H1 (cell line): ENCODE results near the gene NLRP7. TPM values are rescaled to one million over a fixed set of nuclear protein-coding genes. Genes with fewer than 3 reads are reported as not detected.

ENCODE experiments used
- CTCF ChIA-PET: fragments of 300-600 bp; sonication (Branson Sonifier 250); formaldehyde crosslinking; loops from one replicate; lab custom pipeline; 2021; ENCODE audit not compliant: partially characterized antibody; lab: Charles Lee
- POLR2A ChIA-PET: fragments of 300-600 bp; sonication (Branson Sonifier 250); formaldehyde crosslinking; loops from one replicate; lab custom pipeline; 2021; ENCODE audit warnings: inconsistent platforms; ENCODE audit not compliant: partially characterized antibody; lab: Charles Lee
- DNase-seq, 2 experiments: peaks; one replicate each; pipeline versions ENCODE4 v3.0.0 to v3.0.0-alpha.2; 2010 to 2022; ENCODE audit warnings: low spot score in 2 of 2, low read depth in 1 of 2, mixed read lengths in 1 of 2
- FAIRE-seq: peaks from 2 replicates; lab custom pipeline; 2011; peaks lifted over from hg19 to GRCh38; lab: Jason Lieb, UNC
- H2AFZ ChIP-seq: 2 replicates; pipeline ENCODE4 v1.8.1; 2012; ENCODE audit warnings: low read length, inconsistent platforms
- H2AK5ac ChIP-seq: 2 replicates; pipeline ENCODE4 v1.6.1; 2013; ENCODE audit warnings: low read depth, low read length
- H2BK120ac ChIP-seq: replicated peaks from 2 replicates; pipeline ENCODE3; 2013; ENCODE audit warnings: low read depth, low read length, inconsistent platforms
- H2BK12ac ChIP-seq: 2 replicates; pipeline ENCODE4 v1.6.1; 2013; ENCODE audit warnings: low read depth, low read length
- H2BK15ac ChIP-seq: 2 replicates; pipeline ENCODE4 v1.6.1; 2013; ENCODE audit warnings: low read length
- H2BK20ac ChIP-seq: 2 replicates; pipeline ENCODE4 v1.6.1; 2013; ENCODE audit warnings: low read length
- H2BK5ac ChIP-seq: 2 replicates; pipeline ENCODE4 v1.6.1; 2013; ENCODE audit warnings: low read depth, low read length
- H3K14ac ChIP-seq: 2 replicates; pipeline ENCODE4 v1.6.1; 2013; ENCODE audit warnings: inconsistent platforms; ENCODE audit not compliant: insufficient read length
- H3K18ac ChIP-seq: 2 replicates; pipeline ENCODE4 v1.6.1; 2013; ENCODE audit warnings: low read length; ENCODE audit errors: extremely low read depth
- H3K23ac ChIP-seq: 2 replicates; pipeline ENCODE4 v1.6.1; 2013; ENCODE audit warnings: inconsistent platforms; ENCODE audit not compliant: insufficient read length
- H3K23me2 ChIP-seq: 2 replicates; pipeline ENCODE4 v1.6.1; 2013; ENCODE audit warnings: low read depth, low read length
- H3K27ac ChIP-seq: 2 replicates; pipeline ENCODE4 v1.6.1; 2011; ENCODE audit warnings: low read depth, low read length, inconsistent platforms
- H3K27me3 ChIP-seq, 4 experiments: replicated peaks in 1 of 4; 1 replicate in 1 of 4; 2 replicates in 3 of 4; pipeline versions ENCODE4 v1.6.1 to v1.8.1; 2011 to 2013; ENCODE audit warnings: low read length in 3 of 4, mild to moderate bottlenecking in 3 of 4, inconsistent platforms in 2 of 4, mixed read lengths in 2 of 4, moderate library complexity in 1 of 4; ENCODE audit not compliant: control insufficient read depth in 3 of 4, insufficient read depth in 3 of 4; ENCODE audit errors: extremely low read depth in 1 of 4
- H3K36me3 ChIP-seq, 4 experiments: 2 replicates each; pipeline versions ENCODE4 v1.6.1 to v1.8.1; 2011 to 2013; ENCODE audit warnings: mild to moderate bottlenecking in 4 of 4, low read length in 3 of 4, moderate library complexity in 2 of 4, control low read depth in 1 of 4, inconsistent platforms in 1 of 4; ENCODE audit not compliant: insufficient read depth in 4 of 4, control insufficient read depth in 2 of 4
- H3K4ac ChIP-seq: replicated peaks from 2 replicates; pipeline ENCODE3; 2013; ENCODE audit warnings: low read length, low read depth, mixed read lengths, inconsistent platforms; ENCODE audit not compliant: insufficient read length
- H3K4me1 ChIP-seq, 4 experiments: replicated peaks in 1 of 4; 1 replicate in 1 of 4; 2 replicates in 3 of 4; pipeline versions ENCODE4 v1.6.1 to v1.8.1; 2011 to 2013; ENCODE audit warnings: low read length in 3 of 4, inconsistent platforms in 2 of 4, mixed read lengths in 1 of 4; ENCODE audit not compliant: insufficient read depth in 4 of 4, control insufficient read depth in 3 of 4
- H3K4me2 ChIP-seq, 2 experiments: 2 replicates each; pipeline versions ENCODE4 v1.6.1 to v1.8.1; 2011 to 2013; ENCODE audit warnings: low read depth in 2 of 2, low read length in 2 of 2, control low read depth in 1 of 2, inconsistent platforms in 1 of 2, mild to moderate bottlenecking in 1 of 2; ENCODE audit not compliant: insufficient read depth in 1 of 2
- H3K4me3 ChIP-seq, 4 experiments: fragments of 200-600, 300-600 bp in 1 of 4; sonication (generic), shearing (Covaris generic), sonication (Bioruptor Twin) in 1 of 4; 2 replicates each; pipeline versions ENCODE4 v1.5.1 to v1.8.1; 2011 to 2016; ENCODE audit warnings: low read length in 4 of 4, low read depth in 3 of 4, control low read depth in 2 of 4, inconsistent platforms in 2 of 4, mild to moderate bottlenecking in 2 of 4, mixed read lengths in 1 of 4, moderate library complexity in 1 of 4; ENCODE audit not compliant: insufficient read depth in 2 of 4; ENCODE audit errors: extremely low read depth in 1 of 4
- H3K56ac ChIP-seq: replicated peaks from 2 replicates; pipeline ENCODE3; 2013; ENCODE audit warnings: low read depth, mild to moderate bottlenecking, mixed read lengths, low read length, inconsistent platforms; ENCODE audit not compliant: insufficient read length
- H3K79me1 ChIP-seq: 2 replicates; pipeline ENCODE4 v1.6.1; 2013; ENCODE audit warnings: low read depth, low read length, control low read depth
- H3K79me2 ChIP-seq, 2 experiments: 2 replicates each; pipeline versions ENCODE4 v1.6.1 to v1.8.1; 2012 to 2013; ENCODE audit warnings: low read length in 2 of 2, mild to moderate bottlenecking in 2 of 2, inconsistent platforms in 1 of 2; ENCODE audit not compliant: insufficient read depth in 2 of 2, control insufficient read depth in 1 of 2
- H3K9ac ChIP-seq, 4 experiments: replicated peaks in 1 of 4; 1 replicate in 1 of 4; 2 replicates in 3 of 4; pipeline versions ENCODE4 v1.6.1 to v1.8.1; 2011 to 2013; ENCODE audit warnings: low read depth in 3 of 4, low read length in 3 of 4, control low read depth in 2 of 4, mild to moderate bottlenecking in 2 of 4, moderate library complexity in 2 of 4, inconsistent platforms in 1 of 4; ENCODE audit errors: extremely low read depth in 1 of 4
- H3K9me3 ChIP-seq, 2 experiments: 2 replicates each; pipeline versions ENCODE4 v1.6.1 to v1.8.1; 2012 to 2013; ENCODE audit warnings: mild to moderate bottlenecking in 2 of 2, moderate library complexity in 2 of 2, control low read depth in 1 of 2, inconsistent platforms in 1 of 2, low read depth in 1 of 2, low read length in 1 of 2, mixed read lengths in 1 of 2; ENCODE audit not compliant: insufficient read depth in 2 of 2
- H4K20me1 ChIP-seq, 2 experiments: replicated peaks in 1 of 2; 2 replicates each; pipeline versions ENCODE3 to v1.8.1; 2011 to 2013; ENCODE audit warnings: inconsistent platforms in 2 of 2, low read length in 2 of 2, mild to moderate bottlenecking in 1 of 2; ENCODE audit not compliant: insufficient read depth in 2 of 2, control insufficient read depth in 1 of 2
- H4K5ac ChIP-seq: 2 replicates; pipeline ENCODE4 v1.6.1; 2013; ENCODE audit warnings: low read length, low read depth, mixed read lengths, inconsistent platforms; ENCODE audit not compliant: insufficient read length
- H4K8ac ChIP-seq: 2 replicates; pipeline ENCODE4 v1.8.0; 2013; ENCODE audit warnings: mild to moderate bottlenecking, moderate library complexity, low read length, inconsistent platforms; ENCODE audit not compliant: insufficient read depth; ENCODE audit errors: extremely low read depth
- H4K91ac ChIP-seq: replicated peaks from 2 replicates; pipeline ENCODE3; 2013; ENCODE audit warnings: low read length, mixed read lengths, inconsistent platforms; ENCODE audit not compliant: insufficient read length
- BRCA1 ChIP-seq: IDR thresholded peaks from 2 replicates; pipeline ENCODE4 v1.6.1; 2012; ENCODE audit warnings: low read depth, low read length, improper control_type of control experiment
- EZH2 ChIP-seq: fragments of 200-600 bp; sonication (generic); IDR thresholded peaks from 2 replicates; pipeline ENCODE4 v1.7.1; 2012; ENCODE audit warnings: low read depth, mild to moderate bottlenecking, moderate library complexity, low read length, inconsistent platforms; ENCODE audit not compliant: severe bottlenecking
- GTF2F1 ChIP-seq: IDR thresholded peaks from 2 replicates; pipeline ENCODE4 v1.6.1; 2012; ENCODE audit warnings: low read depth, low read length, improper control_type of control experiment, borderline replicate concordance
- KDM5A ChIP-seq: fragments of 200-600 bp; IDR thresholded peaks from 2 replicates; pipeline ENCODE4 v1.7.1; 2012; ENCODE audit warnings: mild to moderate bottlenecking, low read length, inconsistent platforms, mixed read lengths
- SIRT6 ChIP-seq: IDR thresholded peaks from one replicate; pipeline ENCODE4 v1.7.1; 2012; ENCODE audit warnings: low read length, inconsistent platforms
- SP2 ChIP-seq: IDR thresholded peaks from 2 replicates; pipeline ENCODE4 v1.6.1; 2012; ENCODE audit warnings: mild to moderate bottlenecking, low read length, inconsistent platforms
- TAF7 ChIP-seq: optimal IDR thresholded peaks from 2 replicates; pipeline ENCODE3; 2011; ENCODE audit warnings: low read depth, mild to moderate bottlenecking, inconsistent platforms, low read length, moderate library complexity, borderline replicate concordance
- TEAD4 ChIP-seq: IDR thresholded peaks from 2 replicates; pipeline ENCODE4 v1.6.1; 2012; ENCODE audit warnings: low read depth, low read length, inconsistent platforms, mixed read lengths
- WGBS, 2 experiments: shearing (Covaris generic) in 1 of 2; methylation state at CpG; one replicate each; pipeline versions ENCODE4 v1.1.6 to v1.1.7; 2013 to 2015; ENCODE audit warnings: low lambda C conversion rate in 2 of 2, mixed read lengths in 2 of 2, inconsistent platforms in 1 of 2, low coverage in 1 of 2, missing lambda C conversion rate in 1 of 2; ENCODE audit not compliant: insufficient replicate concordance in 2 of 2, insufficient coverage in 1 of 2, insufficient read length in 1 of 2; ENCODE audit errors: extremely low coverage in 1 of 2, missing lambda C conversion rate in 1 of 2; 5-methylcytosine and 5-hydroxymethylcytosine counted together
- polyA plus RNA-seq, 7 experiments: library from polyadenylated mRNA; depleted of rRNA in 3 of 7; stranded (reverse) in 5 of 7; unstranded in 2 of 7; fragments of >200 nt in 5 of 7; fragments of 200-250 nt in 2 of 7; gene quantifications; 1 replicate in 5 of 7; 2 replicates in 1 of 7; 4 replicates in 1 of 7; pipeline versions ENCODE4 v1.2.1 to v1.2.3, GENCODE V29; 2011 to 2013; ENCODE audit warnings: missing spikeins in 2 of 7, mixed read lengths in 2 of 7
- total RNA-seq: library from RNA; stranded (reverse); fragmentation: NEBNext Ultra II Directional; extraction: Animal tissue kit (Norgen Biotek cat#: 25700); gene quantifications from 2 replicates; pipeline ENCODE4 v1.2.1, GENCODE V29; 2021

Gene NLRP7
- total and polyA plus RNA-seq, 2 of the 8 experiments (the other 6 are each of a cell fraction or from before 2014, with no cell fraction given), result 0.91 to 1.2 TPM

DNA sequence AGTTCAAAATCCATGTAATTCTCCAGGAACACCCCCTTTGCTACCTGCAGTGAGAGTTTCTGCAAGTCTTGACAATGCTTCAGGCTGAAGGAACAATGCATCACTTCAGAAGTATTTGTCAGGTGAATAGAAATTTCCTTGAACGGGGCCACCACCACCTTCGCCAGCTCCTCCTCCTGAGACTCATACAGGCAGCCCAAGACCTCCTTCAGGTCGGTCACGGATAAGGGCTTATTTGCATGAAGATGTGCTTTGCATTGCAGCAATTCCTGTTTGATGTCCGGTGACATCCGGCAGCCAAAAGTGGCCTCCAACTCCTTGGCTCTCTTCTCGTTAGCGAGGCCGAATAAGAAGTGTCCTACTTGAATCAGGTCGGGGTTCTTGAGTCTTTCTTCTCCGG, 8.4 kb downstream of the NLRP7 start:
- WGBS, 2 experiments, result 95% methylated on average over 11 of the region's 11 CpGs; no CpG with 5 or more reads in 1 of the 2 experiments
- TF ChIP-seq TEAD4, result no peak
- TF ChIP-seq EZH2, result no peak
- TF ChIP-seq KDM5A, result no peak
- TF ChIP-seq GTF2F1, result no peak
- no peak for TF ChIP-seq SIRT6
- TF ChIP-seq TAF7, result no peak
- no peak for TF ChIP-seq BRCA1
- TF ChIP-seq SP2, result no peak

More for the DNA sequence above, 8.4 kb downstream of the NLRP7 start:
- no peak overlapping the region for H3K18ac ChIP-seq
- H4K5ac ChIP-seq, result no peak overlapping the region
- H2BK120ac ChIP-seq, result no peak overlapping the region
- no peaks in the 10 kb centered on the region for H3K9me3 ChIP-seq
- H2BK20ac ChIP-seq, result no peak overlapping the region
- no peak overlapping the region for H2BK15ac ChIP-seq
- no peak overlapping the region for H3K23ac ChIP-seq
- no peaks in the 10 kb centered on the region for H3K36me3 ChIP-seq
- H4K8ac ChIP-seq, result no peak overlapping the region
- H3K79me1 ChIP-seq, result no peaks in the 10 kb centered on the region
- H3K4ac ChIP-seq, result no peak overlapping the region
- H2BK5ac ChIP-seq, result no peak overlapping the region
- no peaks in the 10 kb centered on the region for H3K23me2 ChIP-seq
- DNase-seq (no peak), FAIRE-seq (no peak)
- POLR2A ChIA-PET, result no interaction called here
- H4K20me1 ChIP-seq, result no peaks in the 10 kb centered on the region
- H3K4me1 ChIP-seq, result no peaks in the 10 kb centered on the region
- no peak overlapping the region for H4K91ac ChIP-seq
- no peak overlapping the region for H3K4me2 ChIP-seq
- H2AK5ac ChIP-seq, result no peak overlapping the region
- H2BK12ac ChIP-seq, result no peak overlapping the region
- H3K14ac ChIP-seq, result no peak overlapping the region
- no peak overlapping the region for H3K4me3 ChIP-seq
- H3K9ac ChIP-seq, result no peak overlapping the region
- no peak overlapping the region for H3K56ac ChIP-seq
- H3K27me3 ChIP-seq, result no peaks in the 10 kb centered on the region
- no peaks in the 10 kb centered on the region for H3K79me2 ChIP-seq
- CTCF ChIA-PET, result interaction anchor here (1.6 kb wide), 1 partner anchor 10 kb away, joined by 3 read pairs; no protein-coding TSS in a partner anchor
- H2AFZ ChIP-seq, result no peak overlapping the region
- no peak overlapping the region for H3K27ac ChIP-seq
